Smooth muscle cell (in vitro differentiated cells): ENCODE data around the gene ITGBL1. TPM values are rescaled to one million over a fixed set of nuclear protein-coding genes. Genes with fewer than 3 reads are reported as not detected.

Source experiments
- DNase-seq: peaks from one replicate; lab custom pipeline; 2025; ENCODE audit not compliant: unreplicated experiment; lab: John Stamatoyannopoulos, UW
- H2AFZ ChIP-seq: fragments of 200-600 bp; sonication (generic); 2 replicates; pipeline ENCODE4 v1.6.0; 2016; ENCODE audit warnings: antibody characterized with exemption, low read depth, mild to moderate bottlenecking
- H3F3A ChIP-seq: fragments of 200-600 bp; sonication (generic); 2 replicates; pipeline ENCODE4 v1.6.0; 2017; ENCODE audit warnings: antibody characterized with exemption, low read depth
- H3K27ac ChIP-seq: fragments of 200-600 bp; sonication (generic); 2 replicates; pipeline ENCODE4 v1.5.1; 2016; ENCODE audit warnings: low read depth, mild to moderate bottlenecking
- H3K27me3 ChIP-seq: fragments of 200-600 bp; sonication (generic); 2 replicates; pipeline ENCODE4 v1.6.1; 2016; ENCODE audit warnings: low read depth, mild to moderate bottlenecking
- H3K36me3 ChIP-seq: fragments of 200-600 bp; sonication (generic); 2 replicates; pipeline ENCODE4 v1.5.1; 2016; ENCODE audit warnings: low read depth
- H3K4me1 ChIP-seq: fragments of 200-600 bp; sonication (generic); 2 replicates; pipeline ENCODE4 v1.5.1; 2016; ENCODE audit warnings: low read depth
- H3K4me2 ChIP-seq: fragments of 200-600 bp; sonication (generic); 2 replicates; pipeline ENCODE4 v1.6.0; 2016; ENCODE audit warnings: mild to moderate bottlenecking
- H3K4me3 ChIP-seq: fragments of 200-600 bp; sonication (generic); 2 replicates; pipeline ENCODE4 v1.5.1; 2016; ENCODE audit warnings: mild to moderate bottlenecking
- H3K79me2 ChIP-seq: fragments of 200-600 bp; sonication (generic); 2 replicates; pipeline ENCODE4 v1.6.0; 2016; ENCODE audit warnings: low read depth, mild to moderate bottlenecking
- H3K9ac ChIP-seq: fragments of 200-600 bp; sonication (generic); 2 replicates; pipeline ENCODE4 v1.6.0; 2016; ENCODE audit warnings: low read depth
- H3K9me3 ChIP-seq: fragments of 200-600 bp; sonication (generic); replicated peaks from 2 replicates; pipeline ENCODE4 v1.5.1; 2016; ENCODE audit warnings: low read depth
- H4K20me1 ChIP-seq: fragments of 200-600 bp; sonication (generic); 2 replicates; pipeline ENCODE4 v1.6.0; 2016; ENCODE audit warnings: low read depth
- CTCF ChIP-seq: fragments of 200-600 bp; sonication (generic); IDR thresholded peaks from 2 replicates; pipeline ENCODE4 v1.5.1; 2017; ENCODE audit warnings: borderline replicate concordance, mild to moderate bottlenecking, antibody characterized with exemption; ENCODE audit not compliant: insufficient read depth, poor library complexity, severe bottlenecking
- WGBS: methylation state at CpG from one replicate; pipeline ENCODE4 v1.1.7; 2016; ENCODE audit warnings: low lambda C conversion rate; 5-methylcytosine and 5-hydroxymethylcytosine counted together
- polyA plus RNA-seq: library from polyadenylated mRNA; unstranded; fragments of >200 nt; fragmentation: Nextera tagmentation; extraction: Ambion mirVana; gene quantifications from 2 replicates; pipeline ENCODE4 v1.2.1, GENCODE V29; 2016
- total RNA-seq: library from RNA; depleted of rRNA; stranded (reverse); fragments of >200 nt; gene quantifications from 2 replicates; pipeline ENCODE4 v1.2.3, GENCODE V29; 2014

The ITGBL1 gene
- total and polyA plus RNA-seq, 2 experiments from 2014 or later: 0.29 TPM; not detected in 1

GRCh38 chr13:101552286-101552685 lies 99.8 kb downstream of the ITGBL1 start:
- no peaks in the 10 kb centered on the region for H3K9me3 ChIP-seq
- peak overlapping the region; percentile 81 for H2AFZ ChIP-seq
- H4K20me1 ChIP-seq: no peaks in the 10 kb centered on the region
- no peak overlapping the region for H3K9ac ChIP-seq
- peak overlapping the region; percentile 7 for H3K4me2 ChIP-seq
- H3K36me3 ChIP-seq: no peaks in the 10 kb centered on the region
- H3K27me3 ChIP-seq: no peaks in the 10 kb centered on the region
- 97% methylated on average over 1 of the region's 1 CpG for WGBS
- H3K79me2 ChIP-seq: no peaks in the 10 kb centered on the region
- peak overlapping the region; percentile 44 for H3K27ac ChIP-seq
- TF ChIP-seq CTCF: no peak
- H3K4me1 ChIP-seq: no peaks in the 10 kb centered on the region
- no peak for DNase-seq
- no peak overlapping the region for H3K4me3 ChIP-seq
- no peaks in the 10 kb centered on the region for H3F3A ChIP-seq

DNA sequence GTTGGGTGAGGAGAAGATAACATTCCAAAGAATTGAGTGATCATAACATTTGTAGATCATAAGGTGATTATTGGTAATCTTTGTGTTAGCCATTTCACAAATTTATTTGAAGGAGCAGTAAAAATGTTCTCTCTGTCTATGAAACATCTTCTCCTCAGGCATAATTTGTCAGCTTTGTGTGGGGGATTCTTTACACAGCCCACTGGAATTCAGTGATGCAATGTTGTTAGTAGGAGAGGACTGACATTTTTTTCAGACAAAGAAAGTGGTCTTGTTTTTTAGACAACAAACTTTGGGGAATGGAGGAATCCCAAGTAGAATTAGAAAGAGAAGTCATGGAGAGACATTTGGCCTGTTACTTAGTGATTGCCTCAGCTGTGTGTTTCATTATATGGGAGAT lies 100.3 kb downstream of the ITGBL1 start:
- H3K79me2 ChIP-seq: no peaks in the 10 kb centered on the region
- H2AFZ ChIP-seq: peak overlapping the region; percentile 81
- no peak for TF ChIP-seq CTCF
- H3K27ac ChIP-seq: peak overlapping the region; percentile 44
- H4K20me1 ChIP-seq: no peaks in the 10 kb centered on the region
- H3K4me3 ChIP-seq: no peak overlapping the region
- H3K4me1 ChIP-seq: no peaks in the 10 kb centered on the region
- no peaks in the 10 kb centered on the region for H3F3A ChIP-seq
- no peaks in the 10 kb centered on the region for H3K36me3 ChIP-seq
- no peak for DNase-seq
- H3K9ac ChIP-seq: no peak overlapping the region
- no peaks in the 10 kb centered on the region for H3K27me3 ChIP-seq
- H3K9me3 ChIP-seq: no peaks in the 10 kb centered on the region
- peak overlapping the region; percentile 7 for H3K4me2 ChIP-seq

DNA sequence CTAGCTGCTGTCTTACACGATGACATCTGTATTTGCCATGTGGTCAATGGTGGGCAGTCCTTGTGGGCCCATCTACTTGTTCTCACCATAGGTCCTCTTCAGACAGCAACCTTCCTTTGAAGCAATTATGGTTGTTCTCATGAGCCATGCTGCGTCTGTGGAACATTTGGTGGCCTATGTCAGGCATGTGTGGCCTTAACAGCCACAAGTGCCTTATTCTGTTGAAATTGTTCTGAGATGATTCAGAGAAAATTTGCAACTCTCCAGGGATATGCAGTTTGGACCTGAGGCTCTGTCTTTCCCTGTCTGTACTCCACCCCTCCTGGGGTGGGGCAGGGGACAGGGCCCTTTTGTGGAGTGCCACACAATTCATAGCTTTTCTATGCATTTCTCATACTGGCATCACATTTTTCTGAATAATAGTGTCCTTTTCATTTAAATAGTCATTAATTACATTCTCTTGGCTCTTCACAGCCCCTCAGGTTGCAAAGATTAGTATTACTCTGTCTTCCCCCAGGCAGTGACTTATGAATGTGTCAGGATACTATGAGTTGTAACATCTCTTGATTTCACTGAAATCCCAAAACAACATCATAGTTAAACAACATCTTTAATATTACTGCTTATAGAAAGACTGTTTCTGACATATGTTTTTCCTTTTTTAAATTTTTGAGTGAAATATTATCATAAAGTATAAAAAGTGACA lies 102.1 kb downstream of the ITGBL1 start:
- Histone ChIP-seq H3K27me3 (no peaks in the 10 kb centered on the region), H4K20me1 (no peaks in the 10 kb centered on the region), H3K9me3 (no peaks in the 10 kb centered on the region), H3F3A (no peaks in the 10 kb centered on the region), H2AFZ (no peak overlapping the region), H3K4me1 (no peaks in the 10 kb centered on the region), H3K4me2 (no peak overlapping the region), H3K36me3 (no peaks in the 10 kb centered on the region), H3K79me2 (no peaks in the 10 kb centered on the region), H3K27ac (no peak overlapping the region), H3K9ac (no peak overlapping the region), H3K4me3 (no peak overlapping the region)
- DNase-seq: no peak
- no peak for TF ChIP-seq CTCF
- 81% methylated on average over 2 of the region's 2 CpGs for WGBS

DNA sequence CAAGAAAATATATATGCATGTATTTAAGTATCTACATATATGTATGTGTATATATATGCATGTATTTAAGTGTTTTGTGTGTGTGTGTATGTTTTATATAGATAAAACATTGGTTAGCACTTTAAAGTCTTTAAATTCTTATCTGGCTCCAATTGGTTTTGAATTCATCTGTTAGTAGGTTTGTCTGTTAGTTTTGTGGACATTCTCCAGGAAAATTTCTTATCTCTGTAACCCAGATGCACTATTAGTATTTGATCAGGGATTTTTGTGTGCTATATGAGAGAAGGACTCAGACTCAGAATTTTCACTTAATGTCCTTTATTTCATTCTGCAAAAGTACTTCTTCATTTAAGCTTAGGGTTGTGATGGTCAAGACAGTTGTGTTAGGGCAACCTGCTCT lies 103.1 kb downstream of the ITGBL1 start:
- Histone ChIP-seq H3K4me3 (no peak overlapping the region), H3K9ac (no peak overlapping the region), H3F3A (no peaks in the 10 kb centered on the region), H3K79me2 (no peaks in the 10 kb centered on the region), H3K9me3 (no peaks in the 10 kb centered on the region), H4K20me1 (no peaks in the 10 kb centered on the region), H2AFZ (no peak overlapping the region), H3K27me3 (no peaks in the 10 kb centered on the region), H3K4me1 (no peaks in the 10 kb centered on the region), H3K36me3 (no peaks in the 10 kb centered on the region), H3K27ac (no peak overlapping the region), H3K4me2 (no peak overlapping the region)
- DNase-seq: no peak
- no peak for TF ChIP-seq CTCF
